ENCODE results near the gene PKD2.

Gene PKD2

GRCh38 chr4:88007304-88008121, at the start of gene PKD2:
Gene PKD2 (plus strand): TSS chr4:88007635. CDS start chr4:88007734, 99 bp downstream.
- DNase-seq (ENCODE audit: low spot score) = peak; percentile 95

DNA sequence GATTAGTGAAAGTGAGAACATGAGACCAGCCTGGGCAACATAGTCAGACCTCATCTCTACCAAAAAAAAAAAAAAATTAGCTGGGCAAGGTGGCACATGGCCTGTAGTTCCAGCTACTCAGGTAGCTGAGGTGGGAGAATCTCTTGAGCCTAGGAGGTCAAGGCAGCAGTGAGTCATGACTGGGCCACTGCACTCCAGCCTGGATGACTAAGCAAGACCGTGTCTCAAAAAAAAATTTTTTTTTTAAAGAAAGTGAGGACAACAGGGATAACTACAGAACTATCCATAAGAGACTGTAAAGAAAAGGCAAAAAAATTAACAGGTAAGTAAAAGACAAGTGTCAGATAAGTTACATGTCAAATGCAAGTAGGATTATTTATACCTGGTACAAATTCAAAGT, 45.4 kb upstream of the PKD2 start:
- DNase-seq (ENCODE audit: low spot score) = no peak

- DNase-seq (ENCODE audit: low spot score) = no peak
Observed at GRCh38 chr4:87962398-87963146, 44.9 kb upstream of the PKD2 start.

DNA sequence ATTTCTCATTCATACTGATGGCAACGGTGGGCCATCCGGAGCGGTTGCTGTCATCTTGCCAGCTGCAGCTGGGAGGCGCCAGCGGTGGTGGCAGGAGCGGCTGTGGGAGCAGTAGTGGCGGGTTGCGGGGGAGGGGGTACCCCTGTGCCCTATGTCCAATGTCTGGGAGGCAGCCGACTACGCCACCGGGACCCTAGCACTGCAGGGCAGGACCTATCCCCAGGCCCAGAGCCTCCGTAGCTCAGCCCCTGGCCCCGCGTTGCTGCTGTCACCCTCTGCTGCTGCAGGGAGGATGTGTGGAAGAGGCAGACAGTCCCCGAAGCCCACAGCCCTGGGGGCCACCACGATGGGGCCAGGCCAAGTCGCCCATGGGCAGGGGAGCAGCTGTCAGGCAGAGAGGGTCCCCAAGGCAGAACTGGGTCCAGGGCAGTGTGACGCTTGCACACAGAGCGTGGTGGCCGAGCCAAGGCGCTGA, 41.9 kb upstream of the PKD2 start:
- DNase-seq (ENCODE audit: low spot score) = no peak

- DNase-seq (ENCODE audit: low spot score) = no peak
Observed at GRCh38 chr4:87966095-87966496, 41.3 kb upstream of the PKD2 start.

- DNase-seq (ENCODE audit: low spot score) = no peak
Observed at GRCh38 chr4:87967193-87967592, 40.2 kb upstream of the PKD2 start.

GRCh38 chr4:87970121-87970520, 37.3 kb upstream of the PKD2 start:
- no peak for DNase-seq (ENCODE audit: low spot score)

GRCh38 chr4:87971866-87972265, 35.6 kb upstream of the PKD2 start:
- DNase-seq (ENCODE audit: low spot score) = no peak

- DNase-seq (ENCODE audit: low spot score) = peak; percentile 63
Observed at GRCh38 chr4:87973283-87974169, 33.9 kb upstream of the PKD2 start.

DNA sequence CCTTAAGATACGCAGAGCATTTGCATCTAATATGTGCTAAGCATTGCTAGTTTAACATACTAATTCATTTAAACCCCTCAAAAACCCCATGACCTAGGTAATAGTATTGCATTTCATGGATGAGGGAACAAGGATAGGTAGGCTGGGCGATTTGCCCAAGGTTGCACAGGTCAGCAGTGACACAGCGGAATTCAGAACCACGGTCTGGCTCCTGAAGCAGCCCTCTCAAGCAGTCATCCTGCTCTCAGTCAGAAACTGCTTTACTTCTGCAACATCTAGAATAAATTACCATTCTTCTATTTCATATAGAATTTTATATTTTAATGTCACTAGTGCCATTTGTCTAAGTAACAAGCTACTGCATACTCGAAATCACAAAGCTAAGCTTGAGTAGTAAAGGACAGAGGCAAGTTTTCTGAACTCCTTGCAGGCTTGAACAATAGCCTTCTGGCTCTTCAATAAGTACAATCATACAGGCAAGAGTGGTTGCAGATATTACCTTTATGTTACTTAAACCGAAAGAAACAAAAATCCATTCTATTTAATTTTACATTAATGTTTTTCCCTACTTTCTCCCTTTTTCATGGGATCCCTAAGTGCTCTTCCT, 32.5 kb upstream of the PKD2 start:
- DNase-seq (ENCODE audit: low spot score) = no peak

- DNase-seq (ENCODE audit: low spot score) = peak; percentile 22
Observed at GRCh38 chr4:87975466-87975865, 32.0 kb upstream of the PKD2 start, which contains the start of gene SPP1. Gene SPP1 (plus strand): TSS chr4:87975714. CDS start chr4:87976896, 1,182 bp downstream.

DNA sequence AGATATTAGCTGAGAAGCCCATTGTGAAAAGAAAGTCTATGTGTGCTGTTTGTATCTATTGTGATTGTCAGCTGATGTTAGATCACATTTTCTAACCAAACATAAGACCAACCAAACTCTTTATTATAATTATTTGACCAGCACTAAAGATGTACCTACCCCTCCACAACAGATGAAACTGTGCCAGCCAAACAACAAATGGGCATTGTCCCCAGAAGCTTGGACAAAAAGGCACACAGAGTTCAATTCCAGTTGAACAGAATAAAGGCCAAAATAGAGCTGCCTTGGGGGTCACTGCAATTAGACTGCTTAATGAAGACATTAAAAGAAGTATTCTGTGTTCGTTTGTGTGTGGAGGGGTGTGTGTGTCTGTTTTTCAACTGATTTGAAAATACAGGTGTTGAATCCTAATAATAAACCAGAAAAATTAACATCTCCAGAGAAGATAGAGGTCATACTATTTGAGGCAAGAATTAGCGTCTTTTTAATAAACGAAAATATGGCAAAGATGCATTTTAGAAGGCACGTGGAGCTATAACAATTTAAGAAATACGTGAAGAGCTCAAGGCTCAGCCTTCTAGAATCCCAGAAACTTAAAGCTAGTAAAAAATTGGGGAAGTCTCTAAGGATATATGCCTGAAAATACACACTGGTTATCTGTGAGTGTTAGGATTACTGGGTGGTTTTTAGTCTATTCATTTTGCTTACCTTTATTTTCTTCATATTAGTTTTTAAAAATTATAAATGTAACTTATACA, 29.7 kb upstream of the PKD2 start:
- DNase-seq (ENCODE audit: low spot score) = no peak

DNA sequence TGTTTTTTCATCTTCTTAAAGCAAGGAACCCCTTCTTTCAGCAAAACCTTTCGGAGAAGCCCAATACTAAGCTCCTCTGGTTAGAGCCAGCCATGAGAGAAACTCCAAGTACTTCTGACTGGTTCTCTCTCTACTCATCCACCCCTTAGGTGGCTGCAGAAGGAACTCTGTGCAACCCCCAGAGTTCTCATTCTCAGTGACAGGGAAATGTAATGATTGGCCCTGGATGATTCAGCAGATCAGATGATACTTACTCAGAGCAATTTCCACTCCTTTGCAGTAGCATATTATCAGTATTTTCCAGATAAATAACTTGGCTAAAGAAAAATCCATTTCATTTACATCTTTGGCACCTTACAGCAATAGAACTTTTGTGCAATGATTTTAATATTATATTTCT, 28.8 kb upstream of the PKD2 start:
- peak; percentile 12 for DNase-seq (ENCODE audit: low spot score)

- no peak for DNase-seq (ENCODE audit: low spot score)
Observed at GRCh38 chr4:87979810-87980209, 27.6 kb upstream of the PKD2 start.

DNA sequence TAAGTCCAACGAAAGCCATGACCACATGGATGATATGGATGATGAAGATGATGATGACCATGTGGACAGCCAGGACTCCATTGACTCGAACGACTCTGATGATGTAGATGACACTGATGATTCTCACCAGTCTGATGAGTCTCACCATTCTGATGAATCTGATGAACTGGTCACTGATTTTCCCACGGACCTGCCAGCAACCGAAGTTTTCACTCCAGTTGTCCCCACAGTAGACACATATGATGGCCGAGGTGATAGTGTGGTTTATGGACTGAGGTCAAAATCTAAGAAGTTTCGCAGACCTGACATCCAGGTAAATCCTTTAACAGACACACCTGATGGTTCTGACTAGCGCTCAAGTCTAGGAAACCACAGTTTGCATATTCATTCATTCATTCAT, 25.9 kb upstream of the PKD2 start:
- DNase-seq (ENCODE audit: low spot score) = no peak

- DNase-seq (ENCODE audit: low spot score) = no peak
Observed at GRCh38 chr4:87982036-87982435, 25.4 kb upstream of the PKD2 start.

GRCh38 chr4:87982446-87983010, 24.9 kb upstream of the PKD2 start:
- no peak for DNase-seq (ENCODE audit: low spot score)

DNA sequence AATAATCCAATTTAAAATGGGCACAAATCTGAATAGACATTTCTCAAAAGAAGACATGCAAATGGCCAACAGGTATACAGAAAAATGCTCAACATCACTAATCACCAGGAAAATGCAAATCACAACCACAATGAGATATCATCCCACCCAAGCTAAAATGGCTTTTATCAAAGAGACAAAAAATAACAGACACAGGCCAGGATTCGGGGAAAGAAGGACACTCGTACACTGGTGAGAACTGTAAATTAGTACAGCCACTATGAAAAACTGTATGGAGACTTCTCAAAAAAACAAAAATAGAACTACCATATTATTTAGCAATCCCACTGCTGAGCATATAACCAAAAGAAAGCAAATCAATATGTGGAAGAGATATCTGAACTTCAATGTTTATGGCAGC, 23.4 kb upstream of the PKD2 start:
- DNase-seq (ENCODE audit: low spot score) = no peak

- peak; percentile 65 for DNase-seq (ENCODE audit: low spot score)
Observed at GRCh38 chr4:87985097-87985886, 22.1 kb upstream of the PKD2 start.

DNA sequence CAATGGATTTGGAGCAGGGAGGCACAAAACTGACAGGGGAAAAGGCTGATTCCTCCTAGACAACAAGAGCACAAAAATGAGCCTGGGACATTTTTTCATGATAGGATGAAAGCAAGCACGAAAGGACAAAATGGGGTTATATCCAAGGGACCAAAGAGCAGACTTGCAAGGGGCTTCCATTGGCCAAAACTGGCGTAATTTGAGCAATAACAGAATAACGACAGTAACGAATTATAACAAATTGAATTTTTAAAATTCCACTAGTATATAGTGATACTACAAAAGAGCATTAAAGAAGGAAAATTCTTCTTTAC, 21.6 kb upstream of the PKD2 start:
- no peak for DNase-seq (ENCODE audit: low spot score)

Data from AG20443 (cell line).